OCI-LY3 (cell line): ENCODE results near the gene LRWD1.
"Not testable (repeated sequence)": the region's sequence is repeated elsewhere in the genome, so short reads cannot be mapped to it uniquely, and the experiment has no call there.

ENCODE experiments used
- EZH2phosphoT487 ChIP-seq: fragments of 200-600 bp; shearing (Covaris generic); IDR thresholded peaks from 2 replicates; pipeline ENCODE4 v1.6.1; 2018; ENCODE audit warnings: antibody characterized with exemption, mixed run types, low read depth
- TF ChIP-seq, protein P1 (sequence below): fragments of 200-600, 300-600 bp; sonication (generic); IDR thresholded peaks from 2 replicates; pipeline ENCODE4 v1.5.1; 2014; ENCODE audit warnings: antibody characterized with exemption, low read length, low read depth

DNA sequence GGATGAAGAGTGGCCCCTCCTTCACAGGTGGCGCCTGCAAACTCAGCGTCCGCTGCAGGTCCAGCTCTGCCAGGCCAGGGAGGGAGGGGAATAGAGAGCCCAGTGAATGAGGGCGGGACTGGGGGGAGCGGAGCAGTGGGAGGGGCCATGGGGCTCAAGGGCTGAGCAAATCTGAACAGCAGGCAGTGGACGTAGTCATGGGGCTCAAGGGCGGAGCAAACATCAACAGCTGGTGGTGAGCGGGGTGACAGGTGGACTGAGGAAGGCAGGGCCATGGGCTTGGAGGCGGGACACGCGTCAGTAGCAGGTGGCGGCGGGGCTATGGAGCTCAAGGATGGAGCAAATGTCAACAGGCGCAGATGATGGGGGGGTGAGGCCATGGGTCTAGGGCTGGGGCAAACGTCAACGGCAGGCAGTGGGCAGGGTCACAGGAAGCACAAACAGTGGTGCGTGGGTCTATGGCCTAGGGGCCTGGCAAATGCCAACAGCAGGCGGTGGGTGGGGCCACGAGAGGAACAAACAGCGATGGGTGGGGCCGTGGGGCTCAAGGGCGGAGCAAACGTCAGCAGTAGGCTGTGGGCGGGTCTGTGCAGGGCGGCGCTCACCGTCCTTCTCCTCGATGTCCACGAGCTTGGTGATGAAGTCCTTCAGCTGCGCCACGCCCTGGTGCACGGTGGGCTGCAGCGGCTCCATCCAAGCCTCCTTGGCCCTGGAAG is 28.6 kb downstream of the LRWD1 start:
- TF ChIP-seq, protein P1, sequence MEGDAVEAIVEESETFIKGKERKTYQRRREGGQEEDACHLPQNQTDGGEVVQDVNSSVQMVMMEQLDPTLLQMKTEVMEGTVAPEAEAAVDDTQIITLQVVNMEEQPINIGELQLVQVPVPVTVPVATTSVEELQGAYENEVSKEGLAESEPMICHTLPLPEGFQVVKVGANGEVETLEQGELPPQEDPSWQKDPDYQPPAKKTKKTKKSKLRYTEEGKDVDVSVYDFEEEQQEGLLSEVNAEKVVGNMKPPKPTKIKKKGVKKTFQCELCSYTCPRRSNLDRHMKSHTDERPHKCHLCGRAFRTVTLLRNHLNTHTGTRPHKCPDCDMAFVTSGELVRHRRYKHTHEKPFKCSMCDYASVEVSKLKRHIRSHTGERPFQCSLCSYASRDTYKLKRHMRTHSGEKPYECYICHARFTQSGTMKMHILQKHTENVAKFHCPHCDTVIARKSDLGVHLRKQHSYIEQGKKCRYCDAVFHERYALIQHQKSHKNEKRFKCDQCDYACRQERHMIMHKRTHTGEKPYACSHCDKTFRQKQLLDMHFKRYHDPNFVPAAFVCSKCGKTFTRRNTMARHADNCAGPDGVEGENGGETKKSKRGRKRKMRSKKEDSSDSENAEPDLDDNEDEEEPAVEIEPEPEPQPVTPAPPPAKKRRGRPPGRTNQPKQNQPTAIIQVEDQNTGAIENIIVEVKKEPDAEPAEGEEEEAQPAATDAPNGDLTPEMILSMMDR: not testable (repeated sequence)
- TF ChIP-seq EZH2phosphoT487: not testable (repeated sequence)
